ENCODE data around the gene TYK2.

DNA sequence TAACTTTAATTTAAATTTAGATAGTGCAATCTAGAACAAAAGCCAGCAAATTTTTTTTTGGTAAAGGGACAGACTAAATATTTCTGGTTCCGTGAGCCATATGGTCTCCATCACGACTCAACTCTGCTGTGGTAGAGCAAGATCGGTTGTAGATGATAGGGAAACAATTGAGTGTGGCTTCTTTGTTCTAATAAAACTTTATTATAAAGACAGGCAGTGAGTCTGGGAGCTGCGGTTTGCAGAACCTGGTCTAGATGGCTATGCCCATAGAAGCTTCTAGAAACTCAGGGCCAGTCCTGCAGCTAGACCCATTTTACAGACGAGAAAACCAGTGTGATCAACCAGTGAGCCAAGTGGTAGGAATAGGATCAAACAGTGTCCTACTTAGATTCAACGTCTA lies 11.7 kb upstream of the TYK2 start:
- TF ChIP-seq POLR2AphosphoS5 (IDR thresholded peaks at IDR 0.05; ENCODE audit: low read depth, low read length): no peak
- TF ChIP-seq TAF1 (IDR thresholded peaks at IDR 0.05; ENCODE audit: low read depth, low read length): no peak

Measured in GM12891 (cell line).